NCI-H2029 (cell line): ENCODE results near the gene MPDU1.

Source experiments
- DNase-seq: peaks from one replicate; lab custom pipeline; 2025; lab: John Stamatoyannopoulos, UW

The MPDU1 gene

DNA sequence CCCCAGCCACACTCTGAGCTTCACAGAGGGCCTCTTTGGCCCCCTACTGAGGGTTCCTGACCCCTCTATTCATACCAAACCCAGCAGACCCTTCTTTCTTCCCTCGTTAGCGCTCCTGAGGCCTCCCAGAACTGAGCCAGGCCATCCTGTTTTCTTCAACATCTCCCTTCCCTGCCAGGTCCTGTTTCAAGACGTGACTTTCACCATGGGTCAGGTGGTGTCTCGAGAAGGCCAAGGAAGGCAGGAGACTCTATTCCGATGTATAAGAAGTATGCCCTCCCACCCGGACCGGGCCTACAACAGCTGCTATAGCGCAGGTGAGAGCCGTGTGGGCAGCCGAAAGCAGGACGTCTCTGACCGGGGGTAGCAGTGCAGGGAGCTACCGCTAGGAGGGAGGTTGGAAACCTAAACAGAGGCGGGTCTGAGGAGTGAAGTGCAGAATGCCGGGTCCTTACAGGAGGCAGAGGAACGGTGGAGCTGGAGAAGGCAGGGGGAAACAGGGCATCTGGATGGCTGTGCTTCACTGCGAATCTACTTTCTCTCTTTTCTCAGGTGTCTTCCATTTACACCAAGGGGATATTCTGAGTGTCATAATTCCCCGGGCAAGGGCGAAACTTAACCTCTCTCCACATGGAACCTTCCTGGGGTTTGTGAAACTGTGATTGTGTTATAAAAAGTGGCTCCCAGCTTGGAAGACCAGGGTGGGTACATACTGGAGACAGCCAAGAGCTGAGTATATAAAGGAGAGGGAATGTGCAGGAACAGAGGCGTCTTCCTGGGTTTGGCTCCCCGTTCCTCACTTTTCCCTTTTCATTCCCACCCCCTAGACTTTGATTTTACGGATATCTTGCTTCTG lies 23.3 kb upstream of the MPDU1 start:
- no peak for DNase-seq

DNA sequence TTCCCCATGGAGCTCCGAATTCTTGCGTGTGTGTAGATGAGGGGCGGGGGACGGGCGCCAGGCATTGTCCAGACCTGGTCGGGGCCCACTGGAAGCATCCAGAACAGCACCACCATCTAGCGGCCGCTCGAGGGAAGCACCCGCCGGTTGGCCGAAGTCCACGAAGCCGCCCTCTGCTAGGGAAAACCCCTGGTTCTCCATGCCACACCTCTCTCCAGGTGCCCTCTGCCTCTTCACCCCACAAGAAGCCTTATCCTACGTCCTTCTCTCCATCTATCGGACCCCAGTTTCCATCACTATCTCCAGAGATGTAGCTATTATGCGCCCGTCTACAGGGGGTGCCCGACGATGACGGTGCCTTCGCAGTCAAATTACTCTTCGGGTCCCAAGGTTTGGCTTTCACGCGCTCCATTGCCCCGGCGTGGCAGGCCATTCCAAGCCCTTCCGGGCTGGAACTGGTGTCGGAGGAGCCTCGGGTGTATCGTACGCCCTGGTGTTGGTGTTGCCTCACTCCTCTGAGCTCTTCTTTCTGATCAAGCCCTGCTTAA lies 22.6 kb upstream of the MPDU1 start:
- peak; percentile 50 for DNase-seq

DNA sequence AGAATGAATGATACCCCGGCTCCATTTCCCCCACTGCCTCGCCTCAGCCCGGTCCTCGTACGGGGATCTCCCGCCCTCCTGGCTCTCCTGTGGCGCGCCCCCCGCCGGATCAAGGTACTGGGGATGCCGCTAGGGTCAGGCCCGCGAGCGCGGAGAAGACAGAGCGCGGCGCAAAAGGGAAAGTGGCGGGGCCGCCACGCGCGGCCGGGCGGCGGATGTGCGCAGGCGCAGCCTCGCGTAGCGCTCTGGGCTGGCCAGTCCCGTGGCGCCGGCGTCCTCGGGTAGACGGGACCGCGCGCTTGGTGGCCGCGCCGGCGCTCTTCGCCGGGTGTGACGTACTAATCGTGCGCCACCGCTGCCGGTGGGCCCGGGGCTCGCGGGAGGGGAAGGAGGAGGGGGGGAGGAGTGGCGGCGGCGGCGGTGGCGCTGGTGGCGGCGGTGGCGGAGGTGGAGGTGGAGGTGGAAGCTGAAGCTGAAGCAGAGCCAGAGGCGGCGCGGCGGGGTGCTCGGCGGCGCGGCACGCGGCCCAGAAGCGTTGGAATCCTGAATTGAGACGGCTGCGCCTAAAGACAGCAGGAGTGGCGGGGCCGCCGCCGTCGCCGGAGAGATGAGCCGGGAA lies 22.0 kb upstream of the MPDU1 start, which contains the start of gene SENP3:
SENP3 (plus strand) TSS at position 331 of the 619 bp plus-strand sequence. CDS start 1,158 bp downstream, outside the sequence.
- DNase-seq: peak; percentile 57

- DNase-seq: no peak
These were observed 21.4 kb upstream of the MPDU1 start for GRCh38 chr17:7562208-7562605.

GRCh38 chr17:7563115-7563869 lies 20.4 kb upstream of the MPDU1 start:
- DNase-seq: no peak

GRCh38 chr17:7569571-7569970 lies 14.1 kb upstream of the MPDU1 start:
- DNase-seq: no peak

GRCh38 chr17:7570351-7570750 lies 13.3 kb upstream of the MPDU1 start:
- no peak for DNase-seq

DNA sequence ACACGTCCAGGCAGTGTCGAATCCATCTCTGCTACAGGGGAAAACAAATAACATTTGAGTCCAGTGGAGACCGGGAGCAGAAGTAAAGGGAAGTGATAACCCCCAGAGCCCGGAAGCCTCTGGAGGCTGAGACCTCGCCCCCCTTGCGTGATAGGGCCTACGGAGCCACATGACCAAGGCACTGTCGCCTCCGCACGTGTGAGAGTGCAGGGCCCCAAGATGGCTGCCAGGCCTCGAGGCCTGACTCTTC lies 11.4 kb upstream of the MPDU1 start:
- DNase-seq: no peak

DNA sequence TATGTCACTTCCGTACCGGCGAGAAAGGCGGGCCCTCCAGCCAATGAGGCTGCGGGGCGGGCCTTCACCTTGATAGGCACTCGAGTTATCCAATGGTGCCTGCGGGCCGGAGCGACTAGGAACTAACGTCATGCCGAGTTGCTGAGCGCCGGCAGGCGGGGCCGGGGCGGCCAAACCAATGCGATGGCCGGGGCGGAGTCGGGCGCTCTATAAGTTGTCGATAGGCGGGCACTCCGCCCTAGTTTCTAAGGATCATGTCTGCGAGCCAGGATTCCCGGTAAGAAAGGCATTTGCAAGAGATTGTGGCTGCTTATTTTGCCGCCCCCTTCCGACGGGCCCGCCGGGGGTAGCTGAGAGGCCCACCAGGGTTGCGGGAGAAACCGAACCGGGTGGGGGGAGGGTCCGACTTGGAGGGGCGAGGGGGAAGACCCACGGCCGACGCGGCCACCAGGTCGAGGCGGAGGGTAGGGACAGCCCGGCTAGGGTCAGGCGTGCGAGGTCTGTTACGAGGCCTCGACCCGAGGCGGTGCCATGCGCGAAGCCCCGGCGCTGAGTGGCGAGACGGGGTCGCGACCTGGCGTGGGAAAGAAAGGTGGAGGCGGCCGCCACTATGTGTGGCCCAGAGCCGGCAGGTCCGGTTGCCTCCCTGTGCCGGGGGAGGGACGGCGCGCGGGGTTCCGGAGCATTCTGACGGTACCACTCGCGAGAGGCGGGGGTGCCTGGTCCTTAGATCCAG lies 10.9 kb upstream of the MPDU1 start:
- DNase-seq: peak; percentile 94

- peak; percentile 72 for DNase-seq
These were observed 10.2 kb upstream of the MPDU1 start for GRCh38 chr17:7573324-7574080.

DNA sequence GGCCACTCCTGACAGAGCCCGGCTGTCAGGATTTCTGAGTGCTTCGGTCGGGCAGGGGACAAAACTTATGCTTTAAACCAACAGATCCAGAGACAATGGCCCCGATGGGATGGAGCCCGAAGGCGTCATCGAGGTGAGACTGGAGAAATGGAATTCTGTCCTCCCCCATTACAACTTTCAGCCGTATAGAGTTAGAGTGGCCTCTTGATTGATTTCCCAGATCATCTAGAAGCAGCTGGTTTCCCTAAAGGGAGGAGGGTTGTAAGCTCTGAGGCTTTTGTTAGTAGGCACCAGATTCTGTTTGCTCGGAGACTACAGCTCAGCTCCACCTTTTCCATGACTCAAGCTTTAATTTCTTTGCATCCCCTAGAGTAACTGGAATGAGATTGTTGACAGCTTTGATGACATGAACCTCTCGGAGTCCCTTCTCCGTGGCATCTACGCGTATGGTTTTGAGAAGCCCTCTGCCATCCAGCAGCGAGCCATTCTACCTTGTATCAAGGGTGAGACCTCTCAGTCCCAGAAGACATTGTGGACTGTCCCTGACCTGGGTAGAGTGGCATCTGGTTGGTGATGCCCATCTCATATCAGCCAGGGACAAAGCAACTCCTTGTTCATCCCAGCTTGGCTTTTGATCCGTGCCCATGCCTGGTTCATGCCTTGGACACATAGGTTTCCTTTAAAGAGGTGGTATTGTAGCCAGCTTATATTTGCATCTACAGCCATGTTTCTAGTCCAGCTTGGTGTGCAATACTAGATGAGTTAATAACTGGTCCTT lies 9.3 kb upstream of the MPDU1 start:
- no peak for DNase-seq

GRCh38 chr17:7575481-7575883 lies 8.2 kb upstream of the MPDU1 start:
- DNase-seq: no peak

DNA sequence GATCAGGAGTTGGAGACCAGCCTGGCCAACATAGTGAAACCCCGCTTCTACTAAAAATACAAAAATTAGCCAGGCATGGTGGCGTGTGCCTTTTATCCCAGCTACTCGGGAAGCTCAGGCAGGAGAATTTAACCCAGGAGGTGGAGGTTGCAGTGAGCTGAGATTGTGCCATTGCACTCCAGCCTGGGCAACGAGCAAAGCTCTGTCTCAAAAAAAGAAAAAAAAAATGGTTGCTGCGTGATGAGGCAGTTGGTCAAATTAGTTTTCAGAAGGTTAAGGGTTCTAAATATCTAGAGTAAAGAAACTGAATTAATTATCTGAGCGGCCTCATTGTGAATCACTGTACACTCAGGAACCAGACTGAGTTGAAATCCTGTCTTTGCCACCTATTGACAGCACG lies 7.7 kb upstream of the MPDU1 start:
- no peak for DNase-seq

GRCh38 chr17:7576432-7576937 lies 7.2 kb upstream of the MPDU1 start:
- no peak for DNase-seq

- no peak for DNase-seq
These were observed 6.1 kb upstream of the MPDU1 start for GRCh38 chr17:7577327-7578199.

- peak; percentile 7 for DNase-seq
These were observed 4.4 kb upstream of the MPDU1 start, which contains the start of gene CD68 for GRCh38 chr17:7579001-7579833. Gene CD68 (plus strand): TSS chr17:7579638. CDS start chr17:7579678, 40 bp downstream.

- no peak for DNase-seq
These were observed 3.6 kb upstream of the MPDU1 start for GRCh38 chr17:7579834-7580603.
